HepG2 (cell line): Measurements from ENCODE around the gene NUP93. TPM values are rescaled to one million over a fixed set of nuclear protein-coding genes. Genes with fewer than 3 reads are reported as not detected.

ENCODE experiments used
- ATAC-seq: fragments of 200-7000 bp; cut with Tn5 transposase; 3 replicates; pipeline ENCODE4 v1.9.1; 2020; ENCODE audit warnings: mild to moderate bottlenecking, moderate library complexity
- BruUV-seq: library from RNA; stranded (reverse); fragments of 400-500 nt; replicated peaks from 2 replicates; lab custom pipeline; 2021; lab: Mats Ljungman, UMichigan
- CTCF ChIA-PET: fragments of 300-600 bp; formaldehyde crosslinking; extraction: SDS; loops from one replicate; lab custom pipeline; 2021; ENCODE audit warnings: low total read pairs, inconsistent platforms, low intra/inter-chr PET ratio; lab: Yijun Ruan, JAX
- POLR2A ChIA-PET: fragments of 350-600 bp; sonication (Branson Sonifier 250); formaldehyde crosslinking; loops from one replicate; lab custom pipeline; 2020; ENCODE audit warnings: antibody characterized with exemption, inconsistent platforms; lab: Yijun Ruan, JAX
- DNase-seq: peaks from one replicate; pipeline ENCODE4 v3.0.0-alpha.2; 2015; ENCODE audit warnings: low spot score
- FAIRE-seq: peaks from 3 replicates; lab custom pipeline; 2011; peaks lifted over from hg19 to GRCh38; lab: Jason Lieb, UNC
- H2AFZ ChIP-seq: one replicate; pipeline ENCODE4 v1.6.1; 2011; ENCODE audit warnings: low read length, inconsistent platforms
- H3K27ac ChIP-seq: fragments of 300-600 bp; 3 replicates; pipeline ENCODE4 v1.8.0; 2011; ENCODE audit warnings: mixed run types, mild to moderate bottlenecking, mixed read lengths, low read length, inconsistent platforms; ENCODE audit not compliant: insufficient read depth; ENCODE audit errors: extremely low read length
- H3K27me3 ChIP-seq, 2 experiments: fragments of 200-600 bp in 1 of 2; 2 replicates in 1 of 2; 3 replicates in 1 of 2; pipeline versions ENCODE4 v1.6.0 to v1.8.0; 2011; ENCODE audit warnings: low read length in 2 of 2, mild to moderate bottlenecking in 2 of 2, moderate library complexity in 2 of 2, inconsistent platforms in 1 of 2; ENCODE audit not compliant: insufficient read depth in 2 of 2, control insufficient read depth in 1 of 2
- H3K36me3 ChIP-seq, 2 experiments: fragments of 200-600 bp in 1 of 2; replicated peaks in 1 of 2; 2 replicates in 1 of 2; 3 replicates in 1 of 2; pipeline versions ENCODE4 v1.5.1 to v1.8.0; 2011; ENCODE audit warnings: low read length in 2 of 2, inconsistent platforms in 1 of 2; ENCODE audit not compliant: insufficient read depth in 2 of 2, control insufficient read depth in 1 of 2
- H3K4me1 ChIP-seq: 2 replicates; pipeline ENCODE4 v1.5.1; 2012; ENCODE audit warnings: low read length, inconsistent platforms; ENCODE audit not compliant: insufficient read depth
- H3K4me2 ChIP-seq: 2 replicates; pipeline ENCODE4 v1.6.0; 2011; ENCODE audit warnings: low read depth, low read length, inconsistent platforms
- H3K4me3 ChIP-seq, 3 experiments: fragments of 200-600 bp in 1 of 3; sonication (generic), shearing (Covaris generic) in 1 of 3; replicated peaks in 1 of 3; 2 replicates each; pipeline ENCODE4 v1.5.1; 2011 to 2016; ENCODE audit warnings: low read length in 3 of 3, inconsistent platforms in 2 of 3, low read depth in 2 of 3, mild to moderate bottlenecking in 2 of 3, control low read depth in 1 of 3, mixed read lengths in 1 of 3; ENCODE audit not compliant: insufficient read depth in 1 of 3
- H3K79me2 ChIP-seq: one replicate; pipeline ENCODE4 v1.6.1; 2011; ENCODE audit warnings: low read length, inconsistent platforms; ENCODE audit not compliant: insufficient read depth
- H3K9ac ChIP-seq: 2 replicates; pipeline ENCODE4 v1.6.0; 2011; ENCODE audit warnings: mild to moderate bottlenecking, low read depth, low read length, inconsistent platforms; ENCODE audit not compliant: insufficient read depth
- H3K9me3 ChIP-seq: 2 replicates; pipeline ENCODE4 v1.5.1; 2012; ENCODE audit warnings: mild to moderate bottlenecking, low read length
- H4K20me1 ChIP-seq: 2 replicates; pipeline ENCODE4 v1.6.0; 2011; ENCODE audit warnings: inconsistent platforms, mild to moderate bottlenecking, low read length, moderate library complexity; ENCODE audit not compliant: insufficient read depth
- CENPT ChIP-seq: sonication (generic); formaldehyde crosslinking; IDR thresholded peaks from 2 replicates; pipeline ENCODE4 v1.8.0; 2022; ENCODE audit warnings: low read depth, mild to moderate bottlenecking, moderate library complexity, missing genetic modification reagents
- RFX3 ChIP-seq: IDR thresholded peaks from 2 replicates; pipeline ENCODE4 v1.6.1; 2016; ENCODE audit warnings: missing biosample characterization, missing genetic modification reagents
- ZNF230 ChIP-seq: sonication (generic); formaldehyde crosslinking; IDR thresholded peaks from 2 replicates; pipeline ENCODE4 v1.4.0; 2020; ENCODE audit warnings: mild to moderate bottlenecking, missing genetic modification reagents
- ZNF318 ChIP-seq: sonication (generic); formaldehyde crosslinking; IDR thresholded peaks from 2 replicates; pipeline ENCODE4 v1.4.0; 2020; ENCODE audit warnings: mild to moderate bottlenecking, missing genetic modification reagents
- ZNF460 ChIP-seq: sonication (generic); formaldehyde crosslinking; IDR thresholded peaks from 2 replicates; pipeline ENCODE4 v1.5.1; 2020; ENCODE audit warnings: missing genetic modification reagents, mild to moderate bottlenecking, borderline replicate concordance
- ZSCAN31 ChIP-seq: sonication (generic); formaldehyde crosslinking; IDR thresholded peaks from 2 replicates; pipeline ENCODE4 v1.5.0; 2020; ENCODE audit warnings: low read depth, mild to moderate bottlenecking, missing genetic modification reagents
- WGBS: methylation state at CpG from one replicate; pipeline ENCODE4 v1.1.6; 2017; ENCODE audit warnings: low lambda C conversion rate; 5-methylcytosine and 5-hydroxymethylcytosine counted together
- in situ Hi-C: cut with HindIII; loops from 2 replicates; pipeline ENCODE4 v1.10.0; 2017; ENCODE audit warnings: low pct_unique_long_range_greater_than_20kb; ENCODE audit not compliant: extremely low pct_ligation_motif_present
- intact Hi-C: fragments of 100-400 bp; cut with micrococcal nuclease; formaldehyde crosslinking; loops from one replicate; pipeline ENCODE4 v1.10.0; 2022; ENCODE audit not compliant: unreplicated experiment
- polyA plus RNA-seq, 8 experiments: library from polyadenylated mRNA; depleted of rRNA in 3 of 8; stranded (reverse) in 7 of 8; unstranded in 1 of 8; fragments of >200 nt; fragmentation: Illumina TruSeq in 4 of 8; extraction: Trizol in 4 of 8; gene quantifications; 2 replicates each; pipeline versions ENCODE4 v1.2.1 to v1.2.3, GENCODE V29; 2011 to 2016; ENCODE audit warnings: low read depth in 4 of 8, missing spikeins in 1 of 8, mixed read lengths in 1 of 8; ENCODE audit not compliant: insufficient read depth in 1 of 8
- total RNA-seq, 5 experiments: library from RNA; depleted of rRNA; stranded (reverse); fragments of >200 nt; fragmentation: Illumina TruSeq; extraction: Trizol; gene quantifications; 2 replicates each; pipeline ENCODE4 v1.2.3, GENCODE V29; 2016; ENCODE audit warnings: low read depth in 1 of 5

NUP93 gene
- total and polyA plus RNA-seq, 2 of the 13 experiments (the other 11 are each of a cell fraction or from before 2014, with no cell fraction given), result 58.5 to 140 TPM

GRCh38 chr16:56870276-56870888, 140.5 kb downstream of the NUP93 start:
- Histone ChIP-seq H3K36me3 (no peaks in the 10 kb centered on the region), H3K9me3 (no peaks in the 10 kb centered on the region), H3K27me3 (no peaks in the 10 kb centered on the region), H3K9ac (no peak overlapping the region), H3K4me3 (no peak overlapping the region), H3K4me1 (peaks cover 35% of the 10 kb centered on the region), H2AFZ (no peak overlapping the region), H3K4me2 (no peak overlapping the region), H4K20me1 (no peaks in the 10 kb centered on the region), H3K79me2 (no peaks in the 10 kb centered on the region), H3K27ac (no peak overlapping the region)
- FAIRE-seq (no peak), ATAC-seq (no peak), DNase-seq (no peak)
- CTCF ChIA-PET, result interaction anchor here (1.1 to 2.0 kb wide), 2 partner anchors 77 to 79 kb away, joined by 5 to 27 read pairs; no protein-coding TSS in a partner anchor
- intact Hi-C loops (loop anchor here (5.0 kb wide), 1 partner anchor 62 kb away; the partner anchor contains the start of gene HERPUD1), in situ Hi-C loops (no loop called here)
- WGBS, result 82% methylated on average over 14 of the region's 14 CpGs
- POLR2A ChIA-PET, result interaction anchor here (2.4 kb wide), 1 partner anchor 61 kb away, joined by 11 read pairs; the partner anchor contains the start of gene HERPUD1
- no peak for TF ChIP-seq CENPT
- 0 out of 2 replicates have a peak, but pooled peaks have one; percentile 27 for TF ChIP-seq ZSCAN31 (CRISPR knock-in tag)
- no TSS peak for BruUV-seq

- 44% methylated on average over 7 of the region's 7 CpGs for WGBS
- in situ Hi-C loops, result no loop called here
- TF ChIP-seq ZNF460, result no peak
- TF ChIP-seq ZNF230 (CRISPR knock-in tag), result no peak
- TF ChIP-seq ZNF318 (CRISPR knock-in tag), result peak; percentile 60; the same call in 1 of the 2 replicates
- no peak for TF ChIP-seq RFX3 (CRISPR knock-in tag)
These were observed 141.3 kb downstream of the NUP93 start for GRCh38 chr16:56871172-56871593.

More at GRCh38 chr16:56871172-56871593, 141.3 kb downstream of the NUP93 start:
- ChIA-PET CTCF (no interaction called here), POLR2A (no interaction called here)
- H3K9me3 ChIP-seq, result no peaks in the 10 kb centered on the region
- H3K36me3 ChIP-seq, result no peaks in the 10 kb centered on the region
- no peak overlapping the region for H3K27ac ChIP-seq
- ATAC-seq (peak; percentile 64), DNase-seq (peak; percentile 31), FAIRE-seq (no peak)
- no peaks in the 10 kb centered on the region for H3K79me2 ChIP-seq
- H3K4me1 ChIP-seq, result peaks cover 33% of the 10 kb centered on the region
- no TSS peak for BruUV-seq
- H3K4me2 ChIP-seq, result peak overlapping the region; percentile 45
- intact Hi-C loops, result loop anchor here (5.0 kb wide), 1 partner anchor 61 kb away; the partner anchor contains the start of gene HERPUD1
- H4K20me1 ChIP-seq, result no peaks in the 10 kb centered on the region
- H3K4me3 ChIP-seq, result peak overlapping the region in 1 of 3 experiments; percentile 12; a peak in 1 of 6 replicates
- H3K9ac ChIP-seq, result no peak overlapping the region
- H3K27me3 ChIP-seq, result no peaks in the 10 kb centered on the region
- no peak overlapping the region for H2AFZ ChIP-seq
